KMS-11 (cell line): ENCODE measurements around the gene PYGO2.

Source experiments
- H2AFZ ChIP-seq: fragments of 200-600 bp; sonication (generic); 2 replicates; pipeline ENCODE4 v1.6.1; 2016; ENCODE audit warnings: antibody characterized with exemption, mixed run types, low read depth
- H3K27ac ChIP-seq: fragments of 200-600 bp; sonication (generic); 2 replicates; pipeline ENCODE4 v1.6.1; 2016; ENCODE audit warnings: mild to moderate bottlenecking, mixed run types
- H3K27me3 ChIP-seq: fragments of 200-600 bp; sonication (generic); 2 replicates; pipeline ENCODE4 v1.6.1; 2017; ENCODE audit warnings: mild to moderate bottlenecking, low read depth, mixed run types, moderate library complexity; ENCODE audit not compliant: insufficient read depth
- H3K36me3 ChIP-seq: fragments of 200-600 bp; sonication (generic); 2 replicates; pipeline ENCODE4 v1.6.1; 2017; ENCODE audit warnings: mild to moderate bottlenecking, mixed run types; ENCODE audit not compliant: insufficient read depth
- H3K4me1 ChIP-seq: fragments of 200-600 bp; sonication (generic); 2 replicates; pipeline ENCODE4 v1.6.1; 2016; ENCODE audit warnings: mild to moderate bottlenecking, low read depth, mixed run types; ENCODE audit not compliant: poor library complexity, severe bottlenecking
- H3K4me2 ChIP-seq: fragments of 200-600 bp; sonication (generic); 2 replicates; pipeline ENCODE4 v1.7.0; 2016; ENCODE audit warnings: mild to moderate bottlenecking, mixed run types
- H3K4me3 ChIP-seq: fragments of 200-600 bp; sonication (generic); IDR thresholded peaks from 2 replicates; pipeline ENCODE4 v1.6.1; 2017; ENCODE audit warnings: low read depth, low read length, mixed read lengths; ENCODE audit not compliant: insufficient read depth
- H3K79me2 ChIP-seq: fragments of 200-600 bp; sonication (generic); 2 replicates; pipeline ENCODE4 v1.6.1; 2016; ENCODE audit warnings: low read depth, mixed run types; ENCODE audit not compliant: insufficient read depth
- H3K9ac ChIP-seq: fragments of 200-600 bp; sonication (generic); 2 replicates; pipeline ENCODE4 v1.6.1; 2016; ENCODE audit warnings: mild to moderate bottlenecking, mixed run types
- H4K20me1 ChIP-seq: fragments of 200-600 bp; sonication (generic); 2 replicates; pipeline ENCODE4 v1.6.1; 2016; ENCODE audit warnings: mild to moderate bottlenecking, mixed run types; ENCODE audit not compliant: insufficient read depth
- CTCF ChIP-seq: fragments of 200-600 bp; sonication (generic); conservative IDR thresholded peaks from 2 replicates; pipeline ENCODE4 v1.6.1; 2017; ENCODE audit warnings: low read depth, mild to moderate bottlenecking, antibody characterized with exemption, low read length, moderate library complexity, mixed read lengths

The PYGO2 gene

GRCh38 chr1:154940213-154940560, 21.4 kb downstream of the PYGO2 start:
- peaks cover 87% of the 10 kb centered on the region for H3K4me1 ChIP-seq
- H3K4me2 ChIP-seq = peak overlapping the region; percentile 76; the same call in 1 of the 2 replicates
- no peak for TF ChIP-seq CTCF
- H3K36me3 ChIP-seq = no peaks in the 10 kb centered on the region
- H3K79me2 ChIP-seq = peaks cover 10% of the 10 kb centered on the region
- no peaks in the 10 kb centered on the region for H4K20me1 ChIP-seq
- H3K4me3 ChIP-seq = no peak overlapping the region
- no peak overlapping the region; the same call in 1 of the 2 replicates for H3K9ac ChIP-seq
- no peak overlapping the region; the same call in 1 of the 2 replicates for H2AFZ ChIP-seq
- H3K27me3 ChIP-seq = no peaks in the 10 kb centered on the region
- H3K27ac ChIP-seq = peak overlapping the region; percentile 84; the same call in 1 of the 2 replicates

GRCh38 chr1:154938604-154939399, 22.8 kb downstream of the PYGO2 start:
- H3K9ac ChIP-seq = peak overlapping the region; percentile 86; the same call in 1 of the 2 replicates
- no peak for TF ChIP-seq CTCF

GRCh38 chr1:154937988-154938386, 23.6 kb downstream of the PYGO2 start:
- Histone ChIP-seq H3K36me3 (no peaks in the 10 kb centered on the region), H4K20me1 (no peaks in the 10 kb centered on the region), H3K4me3 (peak overlapping the region; percentile 93), H3K9ac (peak overlapping the region; percentile 86), H3K79me2 (peaks cover 27% of the 10 kb centered on the region), H3K4me1 (peaks cover 72% of the 10 kb centered on the region), H2AFZ (peak overlapping the region; percentile 56), H3K4me2 (peak overlapping the region; percentile 86), H3K27me3 (no peaks in the 10 kb centered on the region), H3K27ac (peak overlapping the region; percentile 84)
- TF ChIP-seq CTCF = no peak; the same call in 1 of the 2 replicates

More at GRCh38 chr1:154938604-154939399, 22.8 kb downstream of the PYGO2 start:
- Histone ChIP-seq H3K79me2 (peaks cover 24% of the 10 kb centered on the region), H3K27ac (peak overlapping the region; percentile 84), H3K36me3 (no peaks in the 10 kb centered on the region), H2AFZ (peak overlapping the region; percentile 56; the same call in 1 of the 2 replicates), H3K4me3 (no peak overlapping the region), H3K4me2 (peak overlapping the region; percentile 86), H4K20me1 (no peaks in the 10 kb centered on the region), H3K27me3 (no peaks in the 10 kb centered on the region), H3K4me1 (peaks cover 80% of the 10 kb centered on the region)

GRCh38 chr1:154937085-154937987, 24.2 kb downstream of the PYGO2 start:
- TF ChIP-seq CTCF = peak; percentile 74
- no peaks in the 10 kb centered on the region for H4K20me1 ChIP-seq
- peak overlapping the region; percentile 86 for H3K4me2 ChIP-seq
- H3K27me3 ChIP-seq = no peaks in the 10 kb centered on the region
- H3K79me2 ChIP-seq = peaks cover 27% of the 10 kb centered on the region
- peak overlapping the region; percentile 98 for H3K4me3 ChIP-seq
- peak overlapping the region; percentile 56 for H2AFZ ChIP-seq
- H3K27ac ChIP-seq = peak overlapping the region; percentile 84
- H3K4me1 ChIP-seq = peaks cover 65% of the 10 kb centered on the region
- peak overlapping the region; percentile 86 for H3K9ac ChIP-seq
- H3K36me3 ChIP-seq = no peaks in the 10 kb centered on the region
